ENCODE measurements around the gene HMGA1.

GRCh38 chr6:34205466-34205865 is 31.2 kb upstream of the HMGA1 start:
- no peak for TF ChIP-seq CTCF (IDR thresholded peaks at IDR 0.05 in 2 of 3, conservative IDR thresholded peaks at IDR 0.05 in 1 of 3; ENCODE audit: control insufficient read depth in 2 of 3, extremely low read depth in 1 of 3, insufficient read depth in 1 of 3, low read depth in 3 of 3, low read length in 3 of 3)
- TF ChIP-seq ZZZ3 (IDR thresholded peaks at IDR 0.05; ENCODE audit: control insufficient read depth, insufficient read length, low read depth): no peak
- TF ChIP-seq TCF7 (IDR thresholded peaks at IDR 0.05; ENCODE audit: borderline replicate concordance): no peak
- TF ChIP-seq SRF (IDR thresholded peaks at IDR 0.05; ENCODE audit: low read depth in 2 of 2, low read length in 2 of 2): no peak

All from GM12878 (cell line).